A549 (cell line): ENCODE results near the gene PLEKHA6. TPM values are rescaled to one million over a fixed set of nuclear protein-coding genes. Genes with fewer than 3 reads are reported as not detected.

Experiments used
- BHLHE40 ChIP-seq: IDR thresholded peaks from 2 replicates; pipeline ENCODE4 v1.6.1; 2012; ENCODE audit warnings: low read depth, low read length, inconsistent platforms
- CBX2 ChIP-seq: fragments of 200-600 bp; sonication (generic); IDR thresholded peaks from 2 replicates; pipeline ENCODE4 v1.6.1; 2016; ENCODE audit warnings: low read depth, mild to moderate bottlenecking, borderline replicate concordance
- CBX8 ChIP-seq: fragments of 200-600 bp; sonication (generic); IDR thresholded peaks from 2 replicates; pipeline ENCODE4 v1.6.1; 2016
- EHF ChIP-seq: fragments of 250-450 bp; sonication (Bioruptor Pico); IDR thresholded peaks from 2 replicates; pipeline ENCODE4 v1.5.0; 2020; ENCODE audit warnings: mild to moderate bottlenecking
- ESRRA ChIP-seq: fragments of 150-350 bp; IDR thresholded peaks from 2 replicates; pipeline ENCODE4 v1.6.1; 2014; ENCODE audit warnings: mild to moderate bottlenecking, low read length, borderline replicate concordance
- FOXS1 ChIP-seq: fragments of 250-450 bp; sonication (Bioruptor Pico); IDR thresholded peaks from 2 replicates; pipeline ENCODE4 v1.5.0; 2020; ENCODE audit warnings: mild to moderate bottlenecking, moderate library complexity
- GATA3 ChIP-seq: IDR thresholded peaks from 2 replicates; pipeline ENCODE4 v1.6.1; 2012; ENCODE audit warnings: borderline replicate concordance
- HDAC2 ChIP-seq: fragments of 200-600 bp; sonication (generic); IDR thresholded peaks from 2 replicates; pipeline ENCODE4 v1.6.1; 2016
- HEYL ChIP-seq: fragments of 250-450 bp; sonication (Bioruptor Pico); IDR thresholded peaks from 2 replicates; pipeline ENCODE4 v1.8.0; 2021; ENCODE audit warnings: mild to moderate bottlenecking, moderate library complexity
- HOXA7 ChIP-seq: fragments of 250-450 bp; sonication (Bioruptor Pico); IDR thresholded peaks from 2 replicates; pipeline ENCODE4 v1.5.0; 2020; ENCODE audit warnings: mild to moderate bottlenecking, moderate library complexity
- JUNB ChIP-seq: fragments of >200 bp; sonication (Bioruptor Twin); formaldehyde crosslinking; IDR thresholded peaks from 2 replicates; pipeline ENCODE4 v1.6.1; 2016
- KDM5A ChIP-seq: fragments of 200-600 bp; sonication (generic); IDR thresholded peaks from 2 replicates; pipeline ENCODE4 v1.6.1; 2016; ENCODE audit warnings: antibody characterized with exemption, mild to moderate bottlenecking
- MYC ChIP-seq: IDR thresholded peaks from 2 replicates; pipeline ENCODE4 v1.6.1; 2012; ENCODE audit warnings: mild to moderate bottlenecking, inconsistent platforms, low read length, improper control_type of control experiment, borderline replicate concordance
- NPAS2 ChIP-seq: fragments of 250-450 bp; sonication (Bioruptor Pico); IDR thresholded peaks from 2 replicates; pipeline ENCODE4 v1.8.0; 2022; ENCODE audit warnings: mild to moderate bottlenecking, moderate library complexity, borderline replicate concordance
- NR3C1 ChIP-seq: fragments of >200 bp; sonication (Bioruptor Twin); formaldehyde crosslinking; IDR thresholded peaks from 3 replicates; pipeline ENCODE4 v1.6.1; 2017
- POLR2A ChIP-seq: IDR thresholded peaks from 2 replicates; pipeline ENCODE4 v1.6.1; 2012; ENCODE audit warnings: mild to moderate bottlenecking, low read length
- POLR2AphosphoS2 ChIP-seq: conservative IDR thresholded peaks from 2 replicates; pipeline ENCODE4 v1.6.1; 2012; ENCODE audit warnings: low read length, improper control_type of control experiment, inconsistent platforms
- RCOR1 ChIP-seq: fragments of 150-350 bp; IDR thresholded peaks from 2 replicates; pipeline ENCODE4 v1.6.1; 2014; ENCODE audit warnings: antibody characterized with exemption, low read length, low read depth
- RFX5 ChIP-seq: fragments of 450-650 bp; IDR thresholded peaks from 2 replicates; pipeline ENCODE4 v1.7.1; 2014; ENCODE audit warnings: antibody characterized with exemption, mild to moderate bottlenecking, moderate library complexity
- RNF2 ChIP-seq: fragments of 200-600 bp; sonication (generic); IDR thresholded peaks from 2 replicates; pipeline ENCODE4 v1.6.1; 2016; ENCODE audit warnings: low read depth, mild to moderate bottlenecking, antibody characterized with exemption, moderate library complexity, borderline replicate concordance
- ZC3H11A ChIP-seq: fragments of 450-650 bp; IDR thresholded peaks from 2 replicates; pipeline ENCODE4 v1.6.1; 2014; ENCODE audit warnings: antibody characterized with exemption, mild to moderate bottlenecking
- ZSCAN20 ChIP-seq: fragments of 250-450 bp; sonication (Bioruptor Pico); IDR thresholded peaks from 2 replicates; pipeline ENCODE4 v1.8.0; 2022; ENCODE audit warnings: mild to moderate bottlenecking, moderate library complexity
- polyA plus RNA-seq, 4 experiments: library from polyadenylated mRNA; depleted of rRNA in 3 of 4; stranded (reverse); fragments of >200 nt; fragmentation: RNase III in 1 of 4; extraction: RNeasy Plus Mini Kit Qiagen cat#74134 plus additional on column Dnase treatment in 1 of 4; gene quantifications; 2 replicates in 3 of 4; 3 replicates in 1 of 4; pipeline ENCODE4 v1.2.3, GENCODE V29; 2011 to 2017
- TF ChIP-seq, protein P1 (sequence below): fragments of 150-350 bp; IDR thresholded peaks from 2 replicates; pipeline ENCODE4 v1.6.1; 2014; ENCODE audit warnings: low read depth, mild to moderate bottlenecking, low read length
- TF ChIP-seq, protein P2 (sequence below): fragments of >200 bp; sonication (Bioruptor Twin); formaldehyde crosslinking; IDR thresholded peaks from 3 replicates; pipeline ENCODE4 v1.6.1; 2016
- TF ChIP-seq, protein P3 (sequence below): IDR thresholded peaks from 2 replicates; pipeline ENCODE4 v1.6.1; 2012
- TF ChIP-seq, protein P4 (sequence below): IDR thresholded peaks from 2 replicates; pipeline ENCODE4 v1.6.1; 2012
- TF ChIP-seq, protein P5 (sequence below): IDR thresholded peaks from 2 replicates; pipeline ENCODE4 v1.6.1; 2012; ENCODE audit warnings: low read depth, borderline replicate concordance
- TF ChIP-seq, protein P6 (sequence below): fragments of >200 bp; sonication (Bioruptor Twin); formaldehyde crosslinking; IDR thresholded peaks from 2 replicates; pipeline ENCODE4 v1.6.1; 2016
- TF ChIP-seq, protein P7 (sequence below): fragments of >200 bp; sonication (Bioruptor Twin); formaldehyde crosslinking; IDR thresholded peaks from 3 replicates; pipeline ENCODE4 v1.5.1; 2016
- TF ChIP-seq, protein P8 (sequence below): fragments of 250-450 bp; sonication (Bioruptor Pico); IDR thresholded peaks from 2 replicates; pipeline ENCODE4 v1.5.0; 2020; ENCODE audit warnings: low read depth, mild to moderate bottlenecking, moderate library complexity
- TF ChIP-seq, protein P9 (sequence below): fragments of 200-600 bp; sonication (generic); IDR thresholded peaks from 2 replicates; pipeline ENCODE4 v1.6.1; 2016; ENCODE audit warnings: antibody characterized with exemption, mild to moderate bottlenecking, moderate library complexity

The PLEKHA6 gene
- polyA plus RNA-seq, 2 of the 4 experiments (the other 2 are of a cell fraction), result 13.0 to 26.2 TPM

DNA sequence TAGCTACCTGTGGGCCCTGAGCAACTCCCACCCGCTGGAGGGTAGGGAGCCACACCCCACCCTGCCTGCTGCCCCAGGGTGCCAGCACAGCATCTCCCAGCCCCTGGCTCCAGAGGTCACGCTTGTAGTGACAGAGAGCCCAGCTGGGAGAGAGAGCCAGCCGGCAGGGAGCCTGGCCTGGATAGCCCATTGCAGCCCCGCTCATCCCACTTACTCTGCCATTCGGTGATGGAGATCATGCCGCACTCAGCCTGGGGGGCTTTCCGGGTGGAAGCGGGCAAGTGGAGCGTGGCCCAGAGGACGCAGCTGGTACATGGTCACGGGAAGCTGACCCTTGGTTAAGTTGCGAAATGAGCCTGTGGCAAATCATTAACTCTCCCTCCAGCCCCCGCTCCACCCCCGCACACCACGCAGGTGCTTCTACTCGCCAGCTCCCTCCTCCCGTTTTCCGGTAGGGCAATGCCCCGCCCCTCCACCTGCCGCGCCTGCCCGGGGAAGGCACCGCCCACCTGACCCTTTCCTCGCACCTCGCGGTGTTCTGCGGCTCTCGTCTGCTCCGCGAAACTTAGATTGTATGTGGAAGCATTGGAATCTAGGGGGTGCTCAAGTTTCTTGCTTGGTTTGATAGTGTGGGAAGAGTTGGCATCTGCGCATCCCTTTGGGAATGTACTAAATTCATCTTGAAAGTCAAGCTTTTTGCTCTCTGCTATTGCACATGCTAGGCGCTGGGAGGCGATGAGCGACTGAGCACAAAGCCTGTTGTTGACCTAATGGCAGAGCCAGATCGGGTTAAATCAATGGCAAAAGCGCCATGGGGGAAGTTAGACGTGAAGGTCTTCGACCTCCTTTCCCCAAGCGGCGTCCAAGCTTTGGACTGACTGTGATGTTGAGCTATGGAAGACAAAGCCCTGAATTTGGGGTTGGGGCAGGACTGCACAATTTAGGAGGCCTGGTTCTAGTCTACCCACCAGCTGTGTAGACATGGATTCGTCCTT, 145.8 kb downstream of the PLEKHA6 start, which contains the start of gene GOLT1A (continued):
- TF ChIP-seq CBX8 (no peak), POLR2A (no peak), ZSCAN20 (CRISPR knock-in tag) (no peak), FOXS1 (CRISPR knock-in tag) (no peak), CBX2 (no peak), KDM5A (no peak), NPAS2 (CRISPR knock-in tag) (no peak), EHF (CRISPR knock-in tag) (no peak), JUNB (no peak), ZC3H11A (no peak), HEYL (CRISPR knock-in tag) (no peak), RNF2 (no peak), NR3C1 (no peak), RCOR1 (0 out of 2 replicates have a peak, but pooled peaks have one; percentile 9), POLR2AphosphoS2 (no peak; the same call in 1 of the 2 replicates), BHLHE40 (no peak), ESRRA (no peak), HDAC2 (no peak), HOXA7 (CRISPR knock-in tag) (no peak), GATA3 (no peak), RFX5 (no peak), MYC (no peak)
- TF ChIP-seq, protein P1, sequence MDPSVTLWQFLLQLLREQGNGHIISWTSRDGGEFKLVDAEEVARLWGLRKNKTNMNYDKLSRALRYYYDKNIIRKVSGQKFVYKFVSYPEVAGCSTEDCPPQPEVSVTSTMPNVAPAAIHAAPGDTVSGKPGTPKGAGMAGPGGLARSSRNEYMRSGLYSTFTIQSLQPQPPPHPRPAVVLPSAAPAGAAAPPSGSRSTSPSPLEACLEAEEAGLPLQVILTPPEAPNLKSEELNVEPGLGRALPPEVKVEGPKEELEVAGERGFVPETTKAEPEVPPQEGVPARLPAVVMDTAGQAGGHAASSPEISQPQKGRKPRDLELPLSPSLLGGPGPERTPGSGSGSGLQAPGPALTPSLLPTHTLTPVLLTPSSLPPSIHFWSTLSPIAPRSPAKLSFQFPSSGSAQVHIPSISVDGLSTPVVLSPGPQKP, result no peak
- TF ChIP-seq, protein P2, sequence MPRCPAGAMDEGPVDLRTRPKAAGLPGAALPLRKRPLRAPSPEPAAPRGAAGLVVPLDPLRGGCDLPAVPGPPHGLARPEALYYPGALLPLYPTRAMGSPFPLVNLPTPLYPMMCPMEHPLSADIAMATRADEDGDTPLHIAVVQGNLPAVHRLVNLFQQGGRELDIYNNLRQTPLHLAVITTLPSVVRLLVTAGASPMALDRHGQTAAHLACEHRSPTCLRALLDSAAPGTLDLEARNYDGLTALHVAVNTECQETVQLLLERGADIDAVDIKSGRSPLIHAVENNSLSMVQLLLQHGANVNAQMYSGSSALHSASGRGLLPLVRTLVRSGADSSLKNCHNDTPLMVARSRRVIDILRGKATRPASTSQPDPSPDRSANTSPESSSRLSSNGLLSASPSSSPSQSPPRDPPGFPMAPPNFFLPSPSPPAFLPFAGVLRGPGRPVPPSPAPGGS, result no peak
- TF ChIP-seq, protein P3, sequence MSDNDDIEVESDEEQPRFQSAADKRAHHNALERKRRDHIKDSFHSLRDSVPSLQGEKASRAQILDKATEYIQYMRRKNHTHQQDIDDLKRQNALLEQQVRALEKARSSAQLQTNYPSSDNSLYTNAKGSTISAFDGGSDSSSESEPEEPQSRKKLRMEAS, result peak; percentile 94
- TF ChIP-seq, protein P4, sequence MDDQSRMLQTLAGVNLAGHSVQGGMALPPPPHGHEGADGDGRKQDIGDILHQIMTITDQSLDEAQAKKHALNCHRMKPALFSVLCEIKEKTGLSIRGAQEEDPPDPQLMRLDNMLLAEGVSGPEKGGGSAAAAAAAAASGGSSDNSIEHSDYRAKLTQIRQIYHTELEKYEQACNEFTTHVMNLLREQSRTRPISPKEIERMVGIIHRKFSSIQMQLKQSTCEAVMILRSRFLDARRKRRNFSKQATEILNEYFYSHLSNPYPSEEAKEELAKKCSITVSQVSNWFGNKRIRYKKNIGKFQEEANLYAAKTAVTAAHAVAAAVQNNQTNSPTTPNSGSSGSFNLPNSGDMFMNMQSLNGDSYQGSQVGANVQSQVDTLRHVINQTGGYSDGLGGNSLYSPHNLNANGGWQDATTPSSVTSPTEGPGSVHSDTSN, result no peak
- TF ChIP-seq, protein P5, sequence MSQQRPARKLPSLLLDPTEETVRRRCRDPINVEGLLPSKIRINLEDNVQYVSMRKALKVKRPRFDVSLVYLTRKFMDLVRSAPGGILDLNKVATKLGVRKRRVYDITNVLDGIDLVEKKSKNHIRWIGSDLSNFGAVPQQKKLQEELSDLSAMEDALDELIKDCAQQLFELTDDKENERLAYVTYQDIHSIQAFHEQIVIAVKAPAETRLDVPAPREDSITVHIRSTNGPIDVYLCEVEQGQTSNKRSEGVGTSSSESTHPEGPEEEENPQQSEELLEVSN, result peak; percentile 94
- TF ChIP-seq, protein P6, sequence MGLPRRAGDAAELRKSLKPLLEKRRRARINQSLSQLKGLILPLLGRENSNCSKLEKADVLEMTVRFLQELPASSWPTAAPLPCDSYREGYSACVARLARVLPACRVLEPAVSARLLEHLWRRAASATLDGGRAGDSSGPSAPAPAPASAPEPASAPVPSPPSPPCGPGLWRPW, result no peak
- TF ChIP-seq, protein P7, sequence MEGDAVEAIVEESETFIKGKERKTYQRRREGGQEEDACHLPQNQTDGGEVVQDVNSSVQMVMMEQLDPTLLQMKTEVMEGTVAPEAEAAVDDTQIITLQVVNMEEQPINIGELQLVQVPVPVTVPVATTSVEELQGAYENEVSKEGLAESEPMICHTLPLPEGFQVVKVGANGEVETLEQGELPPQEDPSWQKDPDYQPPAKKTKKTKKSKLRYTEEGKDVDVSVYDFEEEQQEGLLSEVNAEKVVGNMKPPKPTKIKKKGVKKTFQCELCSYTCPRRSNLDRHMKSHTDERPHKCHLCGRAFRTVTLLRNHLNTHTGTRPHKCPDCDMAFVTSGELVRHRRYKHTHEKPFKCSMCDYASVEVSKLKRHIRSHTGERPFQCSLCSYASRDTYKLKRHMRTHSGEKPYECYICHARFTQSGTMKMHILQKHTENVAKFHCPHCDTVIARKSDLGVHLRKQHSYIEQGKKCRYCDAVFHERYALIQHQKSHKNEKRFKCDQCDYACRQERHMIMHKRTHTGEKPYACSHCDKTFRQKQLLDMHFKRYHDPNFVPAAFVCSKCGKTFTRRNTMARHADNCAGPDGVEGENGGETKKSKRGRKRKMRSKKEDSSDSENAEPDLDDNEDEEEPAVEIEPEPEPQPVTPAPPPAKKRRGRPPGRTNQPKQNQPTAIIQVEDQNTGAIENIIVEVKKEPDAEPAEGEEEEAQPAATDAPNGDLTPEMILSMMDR, result peak; percentile 84
- TF ChIP-seq, protein P8, sequence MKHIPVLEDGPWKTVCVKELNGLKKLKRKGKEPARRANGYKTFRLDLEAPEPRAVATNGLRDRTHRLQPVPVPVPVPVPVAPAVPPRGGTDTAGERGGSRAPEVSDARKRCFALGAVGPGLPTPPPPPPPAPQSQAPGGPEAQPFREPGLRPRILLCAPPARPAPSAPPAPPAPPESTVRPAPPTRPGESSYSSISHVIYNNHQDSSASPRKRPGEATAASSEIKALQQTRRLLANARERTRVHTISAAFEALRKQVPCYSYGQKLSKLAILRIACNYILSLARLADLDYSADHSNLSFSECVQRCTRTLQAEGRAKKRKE (CRISPR knock-in tag), result no peak
- TF ChIP-seq, protein P9, sequence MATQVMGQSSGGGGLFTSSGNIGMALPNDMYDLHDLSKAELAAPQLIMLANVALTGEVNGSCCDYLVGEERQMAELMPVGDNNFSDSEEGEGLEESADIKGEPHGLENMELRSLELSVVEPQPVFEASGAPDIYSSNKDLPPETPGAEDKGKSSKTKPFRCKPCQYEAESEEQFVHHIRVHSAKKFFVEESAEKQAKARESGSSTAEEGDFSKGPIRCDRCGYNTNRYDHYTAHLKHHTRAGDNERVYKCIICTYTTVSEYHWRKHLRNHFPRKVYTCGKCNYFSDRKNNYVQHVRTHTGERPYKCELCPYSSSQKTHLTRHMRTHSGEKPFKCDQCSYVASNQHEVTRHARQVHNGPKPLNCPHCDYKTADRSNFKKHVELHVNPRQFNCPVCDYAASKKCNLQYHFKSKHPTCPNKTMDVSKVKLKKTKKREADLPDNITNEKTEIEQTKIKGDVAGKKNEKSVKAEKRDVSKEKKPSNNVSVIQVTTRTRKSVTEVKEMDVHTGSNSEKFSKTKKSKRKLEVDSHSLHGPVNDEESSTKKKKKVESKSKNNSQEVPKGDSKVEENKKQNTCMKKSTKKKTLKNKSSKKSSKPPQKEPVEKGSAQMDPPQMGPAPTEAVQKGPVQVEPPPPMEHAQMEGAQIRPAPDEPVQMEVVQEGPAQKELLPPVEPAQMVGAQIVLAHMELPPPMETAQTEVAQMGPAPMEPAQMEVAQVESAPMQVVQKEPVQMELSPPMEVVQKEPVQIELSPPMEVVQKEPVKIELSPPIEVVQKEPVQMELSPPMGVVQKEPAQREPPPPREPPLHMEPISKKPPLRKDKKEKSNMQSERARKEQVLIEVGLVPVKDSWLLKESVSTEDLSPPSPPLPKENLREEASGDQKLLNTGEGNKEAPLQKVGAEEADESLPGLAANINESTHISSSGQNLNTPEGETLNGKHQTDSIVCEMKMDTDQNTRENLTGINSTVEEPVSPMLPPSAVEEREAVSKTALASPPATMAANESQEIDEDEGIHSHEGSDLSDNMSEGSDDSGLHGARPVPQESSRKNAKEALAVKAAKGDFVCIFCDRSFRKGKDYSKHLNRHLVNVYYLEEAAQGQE, result peak; percentile 88
